ENCODE measurements around the gene SLC10A3.

SLC10A3 gene

GRCh38 chrX:154490414-154491083 lies at the start of gene SLC10A3:
Gene SLC10A3 (minus strand): TSS chrX:154490629. CDS start chrX:154488940, 1,689 bp downstream.
- DNase-seq = peak; percentile 87

- no peak for DNase-seq
These were observed 48.6 kb upstream of the SLC10A3 start for GRCh38 chrX:154539077-154539476.

GRCh38 chrX:154535892-154536291 lies 45.5 kb upstream of the SLC10A3 start:
- no peak for DNase-seq

- DNase-seq = peak; percentile 84
These were observed 44.3 kb upstream of the SLC10A3 start for GRCh38 chrX:154534526-154535322.

- DNase-seq = no peak
These were observed 42.3 kb upstream of the SLC10A3 start for GRCh38 chrX:154532690-154533089.

- no peak for DNase-seq
These were observed 41.2 kb upstream of the SLC10A3 start for GRCh38 chrX:154531626-154532025.

GRCh38 chrX:154530286-154530685 lies 39.9 kb upstream of the SLC10A3 start:
- no peak for DNase-seq

- no peak for DNase-seq
These were observed 38.8 kb upstream of the SLC10A3 start for GRCh38 chrX:154529206-154529612.

- DNase-seq = peak; percentile 65
These were observed 36.7 kb upstream of the SLC10A3 start for GRCh38 chrX:154526901-154527675.

GRCh38 chrX:154525606-154526490 lies 35.4 kb upstream of the SLC10A3 start:
- no peak for DNase-seq

- DNase-seq = no peak
These were observed 29.0 kb upstream of the SLC10A3 start for GRCh38 chrX:154519389-154519788.

- DNase-seq = no peak
These were observed 26.8 kb upstream of the SLC10A3 start for GRCh38 chrX:154517101-154517781.

- no peak for DNase-seq
These were observed 26.2 kb upstream of the SLC10A3 start for GRCh38 chrX:154516656-154517100.

- peak; percentile 91 for DNase-seq
These were observed 25.7 kb upstream of the SLC10A3 start, which contains the start of gene FAM3A for GRCh38 chrX:154515966-154516655. Gene FAM3A (minus strand): TSS chrX:154516232. CDS start chrX:154515772, 460 bp downstream.

GRCh38 chrX:154515090-154515965 lies 24.9 kb upstream of the SLC10A3 start:
- no peak for DNase-seq

- DNase-seq = no peak
These were observed 23.3 kb upstream of the SLC10A3 start for GRCh38 chrX:154513716-154514115.

- DNase-seq = no peak
These were observed 22.6 kb upstream of the SLC10A3 start for GRCh38 chrX:154512879-154513553.

GRCh38 chrX:154511761-154512160 lies 21.3 kb upstream of the SLC10A3 start:
- no peak for DNase-seq

- no peak for DNase-seq
These were observed 19.0 kb upstream of the SLC10A3 start for GRCh38 chrX:154509455-154509854.
